Smooth muscle cell (in vitro differentiated cells): ENCODE measurements around the gene MRM2. TPM values are rescaled to one million over a fixed set of nuclear protein-coding genes. Genes with fewer than 3 reads are reported as not detected.

Source experiments
- DNase-seq: peaks from one replicate; lab custom pipeline; 2025; ENCODE audit not compliant: unreplicated experiment; lab: John Stamatoyannopoulos, UW
- H2AFZ ChIP-seq: fragments of 200-600 bp; sonication (generic); 2 replicates; pipeline ENCODE4 v1.6.0; 2016; ENCODE audit warnings: antibody characterized with exemption, low read depth, mild to moderate bottlenecking
- H3F3A ChIP-seq: fragments of 200-600 bp; sonication (generic); 2 replicates; pipeline ENCODE4 v1.6.0; 2017; ENCODE audit warnings: antibody characterized with exemption, low read depth
- H3K27ac ChIP-seq: fragments of 200-600 bp; sonication (generic); 2 replicates; pipeline ENCODE4 v1.5.1; 2016; ENCODE audit warnings: low read depth, mild to moderate bottlenecking
- H3K27me3 ChIP-seq: fragments of 200-600 bp; sonication (generic); 2 replicates; pipeline ENCODE4 v1.6.1; 2016; ENCODE audit warnings: low read depth, mild to moderate bottlenecking
- H3K36me3 ChIP-seq: fragments of 200-600 bp; sonication (generic); 2 replicates; pipeline ENCODE4 v1.5.1; 2016; ENCODE audit warnings: low read depth
- H3K4me1 ChIP-seq: fragments of 200-600 bp; sonication (generic); 2 replicates; pipeline ENCODE4 v1.5.1; 2016; ENCODE audit warnings: low read depth
- H3K4me2 ChIP-seq: fragments of 200-600 bp; sonication (generic); 2 replicates; pipeline ENCODE4 v1.6.0; 2016; ENCODE audit warnings: mild to moderate bottlenecking
- H3K4me3 ChIP-seq: fragments of 200-600 bp; sonication (generic); 2 replicates; pipeline ENCODE4 v1.5.1; 2016; ENCODE audit warnings: mild to moderate bottlenecking
- H3K79me2 ChIP-seq: fragments of 200-600 bp; sonication (generic); 2 replicates; pipeline ENCODE4 v1.6.0; 2016; ENCODE audit warnings: low read depth, mild to moderate bottlenecking
- H3K9ac ChIP-seq: fragments of 200-600 bp; sonication (generic); 2 replicates; pipeline ENCODE4 v1.6.0; 2016; ENCODE audit warnings: low read depth
- H3K9me3 ChIP-seq: fragments of 200-600 bp; sonication (generic); replicated peaks from 2 replicates; pipeline ENCODE4 v1.5.1; 2016; ENCODE audit warnings: low read depth
- H4K20me1 ChIP-seq: fragments of 200-600 bp; sonication (generic); 2 replicates; pipeline ENCODE4 v1.6.0; 2016; ENCODE audit warnings: low read depth
- CTCF ChIP-seq: fragments of 200-600 bp; sonication (generic); IDR thresholded peaks from 2 replicates; pipeline ENCODE4 v1.5.1; 2017; ENCODE audit warnings: borderline replicate concordance, mild to moderate bottlenecking, antibody characterized with exemption; ENCODE audit not compliant: insufficient read depth, poor library complexity, severe bottlenecking
- WGBS: methylation state at CpG from one replicate; pipeline ENCODE4 v1.1.7; 2016; ENCODE audit warnings: low lambda C conversion rate; 5-methylcytosine and 5-hydroxymethylcytosine counted together
- polyA plus RNA-seq: library from polyadenylated mRNA; unstranded; fragments of >200 nt; fragmentation: Nextera tagmentation; extraction: Ambion mirVana; gene quantifications from 2 replicates; pipeline ENCODE4 v1.2.1, GENCODE V29; 2016
- total RNA-seq: library from RNA; depleted of rRNA; stranded (reverse); fragments of >200 nt; gene quantifications from 2 replicates; pipeline ENCODE4 v1.2.3, GENCODE V29; 2014

The MRM2 gene
- total and polyA plus RNA-seq, 2 experiments from 2014 or later: 17.1 to 30.8 TPM

GRCh38 chr7:2214636-2215035 lies 27.4 kb downstream of the MRM2 start:
- Histone ChIP-seq H3K27ac (no peak overlapping the region), H3K27me3 (no peaks in the 10 kb centered on the region), H3F3A (no peaks in the 10 kb centered on the region), H2AFZ (no peak overlapping the region), H3K9ac (no peak overlapping the region), H3K4me2 (no peak overlapping the region), H3K4me1 (no peaks in the 10 kb centered on the region), H3K79me2 (no peaks in the 10 kb centered on the region), H3K36me3 (peaks cover 3% of the 10 kb centered on the region), H4K20me1 (peaks cover 6% of the 10 kb centered on the region), H3K9me3 (no peaks in the 10 kb centered on the region), H3K4me3 (no peak overlapping the region)
- TF ChIP-seq CTCF: no peak
- DNase-seq: no peak
- WGBS: 95% methylated on average over 9 of the region's 9 CpGs

DNA sequence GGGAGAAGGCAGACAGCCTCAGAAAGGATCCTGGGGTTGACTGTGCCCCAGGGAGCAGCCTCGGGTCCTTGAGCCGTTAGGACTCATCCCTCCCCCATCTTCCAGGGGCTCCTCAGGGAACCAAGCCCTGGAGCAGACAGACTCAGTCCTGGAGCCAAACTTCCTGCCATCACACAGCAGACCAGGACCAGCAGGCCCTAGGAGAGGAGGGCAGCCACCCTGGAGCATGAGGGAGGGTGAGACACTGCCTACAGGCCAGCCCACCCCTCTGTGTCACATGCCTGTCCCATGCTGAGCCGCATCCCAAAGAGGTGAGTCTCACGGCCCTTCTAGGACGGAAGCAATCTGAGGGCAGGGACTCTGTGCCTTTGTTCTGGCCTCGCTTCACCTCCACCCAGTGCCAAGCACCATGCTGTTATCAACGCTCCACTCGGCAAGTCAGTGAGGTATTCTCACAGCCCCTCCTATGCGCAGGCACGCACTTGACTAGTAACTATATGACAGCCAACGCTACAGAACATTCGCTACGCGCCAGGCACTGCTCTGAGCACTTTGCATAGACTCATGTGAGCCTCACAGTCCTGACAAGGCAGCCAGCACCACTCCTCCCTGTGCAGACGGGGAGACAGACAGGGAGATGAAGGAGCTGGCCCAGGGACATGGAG lies 28.3 kb downstream of the MRM2 start:
- Histone ChIP-seq H3K27ac (no peak overlapping the region), H3K4me2 (no peak overlapping the region), H3K36me3 (peaks cover 3% of the 10 kb centered on the region), H2AFZ (no peak overlapping the region), H3K79me2 (no peaks in the 10 kb centered on the region), H3K4me3 (no peak overlapping the region), H3K9me3 (no peaks in the 10 kb centered on the region), H3K4me1 (no peaks in the 10 kb centered on the region), H3F3A (no peaks in the 10 kb centered on the region), H4K20me1 (peaks cover 12% of the 10 kb centered on the region), H3K9ac (no peak overlapping the region), H3K27me3 (no peaks in the 10 kb centered on the region)
- 93% methylated on average over 15 of the region's 15 CpGs for WGBS
- no peak for DNase-seq
- no peak for TF ChIP-seq CTCF

DNA sequence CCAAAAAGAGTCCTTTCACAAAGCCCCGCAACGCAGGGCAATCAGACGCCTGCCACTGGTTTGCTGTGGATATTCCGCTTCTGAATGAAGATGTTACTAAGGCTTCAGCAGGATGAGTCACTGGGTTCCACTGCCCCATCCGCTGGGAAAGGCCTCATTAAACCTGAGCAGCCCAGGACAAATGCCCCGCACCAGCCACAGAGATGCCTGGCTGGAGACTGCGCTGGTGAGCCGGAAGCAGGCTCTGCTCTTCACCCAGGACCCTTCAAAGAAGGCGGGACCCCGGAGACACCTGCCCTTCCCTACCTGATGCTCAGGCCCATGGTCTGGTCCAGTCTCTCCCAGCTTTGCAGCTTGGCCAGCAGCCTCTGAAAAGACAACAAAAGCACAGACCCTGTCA lies 29.1 kb downstream of the MRM2 start:
- no peak for DNase-seq
- H3K9ac ChIP-seq: no peak overlapping the region
- no peak overlapping the region for H3K27ac ChIP-seq
- H3K27me3 ChIP-seq: no peaks in the 10 kb centered on the region
- no peak for TF ChIP-seq CTCF
- no peaks in the 10 kb centered on the region for H3K9me3 ChIP-seq
- H3K4me2 ChIP-seq: no peak overlapping the region
- H3K4me1 ChIP-seq: no peaks in the 10 kb centered on the region
- H3F3A ChIP-seq: no peaks in the 10 kb centered on the region
- peaks cover 16% of the 10 kb centered on the region for H4K20me1 ChIP-seq
- H3K4me3 ChIP-seq: no peak overlapping the region
- WGBS: 94% methylated on average over 10 of the region's 10 CpGs
- no peaks in the 10 kb centered on the region for H3K79me2 ChIP-seq
- H2AFZ ChIP-seq: no peak overlapping the region
- peaks cover 3% of the 10 kb centered on the region for H3K36me3 ChIP-seq

GRCh38 chr7:2211926-2212325 lies 30.1 kb downstream of the MRM2 start:
- H3K36me3 ChIP-seq: peaks cover 3% of the 10 kb centered on the region
- no peak overlapping the region for H3K9ac ChIP-seq
- no peak overlapping the region for H3K4me2 ChIP-seq
- no peaks in the 10 kb centered on the region for H3F3A ChIP-seq
- peaks cover 16% of the 10 kb centered on the region for H4K20me1 ChIP-seq
- no peak overlapping the region for H3K4me3 ChIP-seq
- H3K79me2 ChIP-seq: no peaks in the 10 kb centered on the region
- no peaks in the 10 kb centered on the region for H3K9me3 ChIP-seq
- TF ChIP-seq CTCF: no peak
- H3K27me3 ChIP-seq: no peaks in the 10 kb centered on the region
- whole genome bisulfite sequencing: 99% methylated on average over 13 of the region's 13 CpGs
- H2AFZ ChIP-seq: no peak overlapping the region
- no peaks in the 10 kb centered on the region for H3K4me1 ChIP-seq
- no peak for DNase-seq
- H3K27ac ChIP-seq: no peak overlapping the region
